ENCODE results near the gene ZNF497. TPM values are rescaled to one million over a fixed set of nuclear protein-coding genes. Genes with fewer than 3 reads are reported as not detected.
"Not testable (repeated sequence)": the region's sequence is repeated elsewhere in the genome, so short reads cannot be mapped to it uniquely, and the experiment has no call there.

ZNF497 gene
- total RNA-seq, 1 experiment from 2014 or later, result 1.7 TPM

DNA sequence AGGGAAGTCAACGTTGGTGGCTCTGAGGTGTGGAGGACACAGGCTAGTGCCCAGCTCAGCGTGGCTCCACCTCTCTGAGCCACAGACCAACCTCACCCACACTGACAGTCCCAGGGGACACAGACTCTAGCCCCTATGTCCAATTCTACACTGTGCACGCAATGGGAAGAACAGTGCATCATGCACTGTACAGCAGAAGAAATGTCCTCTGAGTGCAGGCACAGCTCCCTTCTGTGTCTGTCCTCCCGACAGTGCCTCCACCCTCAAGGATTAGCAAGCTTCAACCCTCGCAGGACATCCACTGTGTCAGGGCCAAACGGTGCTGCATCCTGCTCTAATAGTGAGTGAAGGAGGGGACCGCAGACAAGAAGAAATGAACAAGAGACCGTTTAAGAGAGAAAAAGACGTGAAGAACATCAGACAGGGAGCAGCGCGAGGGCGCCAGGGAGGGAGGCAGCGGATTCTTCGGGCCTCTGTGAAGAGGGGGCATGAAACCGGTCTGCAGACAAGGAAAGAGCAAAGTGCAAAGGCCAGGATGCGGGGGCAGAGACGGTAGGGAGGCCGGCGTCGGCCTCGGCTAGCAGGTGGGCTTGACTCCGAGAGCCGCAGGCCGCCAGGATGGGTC lies 17.6 kb upstream of the ZNF497 start (continued):
- TF ChIP-seq, protein P1, sequence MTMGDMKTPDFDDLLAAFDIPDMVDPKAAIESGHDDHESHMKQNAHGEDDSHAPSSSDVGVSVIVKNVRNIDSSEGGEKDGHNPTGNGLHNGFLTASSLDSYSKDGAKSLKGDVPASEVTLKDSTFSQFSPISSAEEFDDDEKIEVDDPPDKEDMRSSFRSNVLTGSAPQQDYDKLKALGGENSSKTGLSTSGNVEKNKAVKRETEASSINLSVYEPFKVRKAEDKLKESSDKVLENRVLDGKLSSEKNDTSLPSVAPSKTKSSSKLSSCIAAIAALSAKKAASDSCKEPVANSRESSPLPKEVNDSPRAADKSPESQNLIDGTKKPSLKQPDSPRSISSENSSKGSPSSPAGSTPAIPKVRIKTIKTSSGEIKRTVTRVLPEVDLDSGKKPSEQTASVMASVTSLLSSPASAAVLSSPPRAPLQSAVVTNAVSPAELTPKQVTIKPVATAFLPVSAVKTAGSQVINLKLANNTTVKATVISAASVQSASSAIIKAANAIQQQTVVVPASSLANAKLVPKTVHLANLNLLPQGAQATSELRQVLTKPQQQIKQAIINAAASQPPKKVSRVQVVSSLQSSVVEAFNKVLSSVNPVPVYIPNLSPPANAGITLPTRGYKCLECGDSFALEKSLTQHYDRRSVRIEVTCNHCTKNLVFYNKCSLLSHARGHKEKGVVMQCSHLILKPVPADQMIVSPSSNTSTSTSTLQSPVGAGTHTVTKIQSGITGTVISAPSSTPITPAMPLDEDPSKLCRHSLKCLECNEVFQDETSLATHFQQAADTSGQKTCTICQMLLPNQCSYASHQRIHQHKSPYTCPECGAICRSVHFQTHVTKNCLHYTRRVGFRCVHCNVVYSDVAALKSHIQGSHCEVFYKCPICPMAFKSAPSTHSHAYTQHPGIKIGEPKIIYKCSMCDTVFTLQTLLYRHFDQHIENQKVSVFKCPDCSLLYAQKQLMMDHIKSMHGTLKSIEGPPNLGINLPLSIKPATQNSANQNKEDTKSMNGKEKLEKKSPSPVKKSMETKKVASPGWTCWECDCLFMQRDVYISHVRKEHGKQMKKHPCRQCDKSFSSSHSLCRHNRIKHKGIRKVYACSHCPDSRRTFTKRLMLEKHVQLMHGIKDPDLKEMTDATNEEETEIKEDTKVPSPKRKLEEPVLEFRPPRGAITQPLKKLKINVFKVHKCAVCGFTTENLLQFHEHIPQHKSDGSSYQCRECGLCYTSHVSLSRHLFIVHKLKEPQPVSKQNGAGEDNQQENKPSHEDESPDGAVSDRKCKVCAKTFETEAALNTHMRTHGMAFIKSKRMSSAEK (CRISPR knock-in tag; IDR thresholded peaks at IDR 0.05; ENCODE audit: borderline replicate concordance), result no peak
- TF ChIP-seq, protein P2, sequence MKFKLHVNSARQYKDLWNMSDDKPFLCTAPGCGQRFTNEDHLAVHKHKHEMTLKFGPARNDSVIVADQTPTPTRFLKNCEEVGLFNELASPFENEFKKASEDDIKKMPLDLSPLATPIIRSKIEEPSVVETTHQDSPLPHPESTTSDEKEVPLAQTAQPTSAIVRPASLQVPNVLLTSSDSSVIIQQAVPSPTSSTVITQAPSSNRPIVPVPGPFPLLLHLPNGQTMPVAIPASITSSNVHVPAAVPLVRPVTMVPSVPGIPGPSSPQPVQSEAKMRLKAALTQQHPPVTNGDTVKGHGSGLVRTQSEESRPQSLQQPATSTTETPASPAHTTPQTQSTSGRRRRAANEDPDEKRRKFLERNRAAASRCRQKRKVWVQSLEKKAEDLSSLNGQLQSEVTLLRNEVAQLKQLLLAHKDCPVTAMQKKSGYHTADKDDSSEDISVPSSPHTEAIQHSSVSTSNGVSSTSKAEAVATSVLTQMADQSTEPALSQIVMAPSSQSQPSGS (CRISPR knock-in tag; IDR thresholded peaks at IDR 0.05; ENCODE audit: borderline replicate concordance, low read depth), result no peak
- TF ChIP-seq SMAD3 (CRISPR knock-in tag; IDR thresholded peaks at IDR 0.05; ENCODE audit: borderline replicate concordance), result no peak

DNA sequence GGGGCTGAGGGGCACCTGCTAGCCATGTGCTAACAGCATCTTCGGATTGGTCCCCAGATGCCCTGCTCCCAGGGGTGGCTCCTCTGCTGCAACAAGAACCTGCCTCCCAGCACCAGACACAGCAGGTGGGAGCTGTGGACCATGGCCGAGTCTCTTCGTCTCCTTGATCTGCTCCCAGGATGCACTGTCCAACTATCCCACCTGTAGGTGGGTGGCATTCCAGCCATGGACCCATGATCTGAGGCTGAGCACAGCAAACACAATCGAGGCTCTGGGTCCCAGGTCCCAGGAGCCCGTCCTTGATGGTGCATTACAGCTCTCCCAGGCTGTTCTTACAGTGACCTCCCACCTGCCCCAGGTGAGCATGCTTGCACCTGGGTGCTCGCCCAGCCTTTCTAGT lies 16.7 kb upstream of the ZNF497 start:
- CTCF ChIA-PET, result no interaction called here
- Mint-ChIP-seq H3K4me1 (peaks cover 8% of the 10 kb centered on the region), H3K36me3 (no peaks in the 10 kb centered on the region), H3K4me3 (peak overlapping the region; percentile 85), H3K9me3 (no peaks in the 10 kb centered on the region), H3K27ac (no peak overlapping the region), H3K27me3 (ENCODE audit: low read depth) (no peaks in the 10 kb centered on the region)
- DNase-seq (ENCODE audit: low spot score) (no peak), ATAC-seq (no peak)
- TF ChIP-seq NR1H2 (CRISPR knock-in tag; IDR thresholded peaks at IDR 0.05), result no peak
- TF ChIP-seq NFYB (CRISPR knock-in tag; conservative IDR thresholded peaks at IDR 0.05; ENCODE audit: low read depth), result no peak
- TF ChIP-seq, protein P3, sequence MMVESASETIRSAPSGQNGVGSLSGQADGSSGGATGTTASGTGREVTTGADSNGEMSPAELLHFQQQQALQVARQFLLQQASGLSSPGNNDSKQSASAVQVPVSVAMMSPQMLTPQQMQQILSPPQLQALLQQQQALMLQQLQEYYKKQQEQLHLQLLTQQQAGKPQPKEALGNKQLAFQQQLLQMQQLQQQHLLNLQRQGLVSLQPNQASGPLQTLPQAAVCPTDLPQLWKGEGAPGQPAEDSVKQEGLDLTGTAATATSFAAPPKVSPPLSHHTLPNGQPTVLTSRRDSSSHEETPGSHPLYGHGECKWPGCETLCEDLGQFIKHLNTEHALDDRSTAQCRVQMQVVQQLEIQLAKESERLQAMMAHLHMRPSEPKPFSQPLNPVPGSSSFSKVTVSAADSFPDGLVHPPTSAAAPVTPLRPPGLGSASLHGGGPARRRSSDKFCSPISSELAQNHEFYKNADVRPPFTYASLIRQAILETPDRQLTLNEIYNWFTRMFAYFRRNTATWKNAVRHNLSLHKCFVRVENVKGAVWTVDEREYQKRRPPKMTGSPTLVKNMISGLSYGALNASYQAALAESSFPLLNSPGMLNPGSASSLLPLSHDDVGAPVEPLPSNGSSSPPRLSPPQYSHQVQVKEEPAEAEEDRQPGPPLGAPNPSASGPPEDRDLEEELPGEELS (CRISPR knock-in tag; IDR thresholded peaks at IDR 0.05), result no peak
- TF ChIP-seq EMX1 (CRISPR knock-in tag; IDR thresholded peaks at IDR 0.05), result no peak
- TF ChIP-seq ATF1 (CRISPR knock-in tag; IDR thresholded peaks at IDR 0.05), result no peak
- TF ChIP-seq ZNF263 (CRISPR knock-in tag; IDR thresholded peaks at IDR 0.05; ENCODE audit: low read depth), result no peak
- TF ChIP-seq ZNF232 (CRISPR knock-in tag; IDR thresholded peaks at IDR 0.05), result no peak
- POLR2A ChIA-PET, result no interaction called here

DNA sequence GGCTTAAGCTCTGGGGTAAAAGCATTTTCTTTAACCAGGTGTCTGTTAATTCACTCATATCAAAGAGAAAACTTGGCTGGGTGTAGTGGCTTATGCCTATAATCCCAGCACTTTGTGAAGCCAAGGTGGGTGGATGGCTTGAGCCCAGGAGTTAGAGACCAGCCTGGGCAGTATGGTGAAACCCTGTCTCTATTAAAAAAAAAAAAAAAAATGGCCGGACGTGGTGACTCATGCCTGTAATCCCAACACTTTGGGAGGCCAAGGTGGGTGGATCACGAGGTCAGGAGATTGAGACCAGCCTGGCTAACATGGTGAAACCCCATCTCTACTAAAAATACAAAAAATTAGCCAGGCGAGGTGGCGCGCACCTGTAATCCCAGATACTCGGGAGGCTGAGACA lies 14.2 kb upstream of the ZNF497 start:
- H3K36me3 Mint-ChIP-seq; DNase-seq (ENCODE audit: low spot score); H3K27ac Mint-ChIP-seq; H3K27me3 Mint-ChIP-seq (ENCODE audit: low read depth); ATAC-seq; H3K4me3 Mint-ChIP-seq; H3K9me3 Mint-ChIP-seq; POLR2A ChIA-PET; H3K4me1 Mint-ChIP-seq; CTCF ChIA-PET: not testable (repeated sequence)

DNA sequence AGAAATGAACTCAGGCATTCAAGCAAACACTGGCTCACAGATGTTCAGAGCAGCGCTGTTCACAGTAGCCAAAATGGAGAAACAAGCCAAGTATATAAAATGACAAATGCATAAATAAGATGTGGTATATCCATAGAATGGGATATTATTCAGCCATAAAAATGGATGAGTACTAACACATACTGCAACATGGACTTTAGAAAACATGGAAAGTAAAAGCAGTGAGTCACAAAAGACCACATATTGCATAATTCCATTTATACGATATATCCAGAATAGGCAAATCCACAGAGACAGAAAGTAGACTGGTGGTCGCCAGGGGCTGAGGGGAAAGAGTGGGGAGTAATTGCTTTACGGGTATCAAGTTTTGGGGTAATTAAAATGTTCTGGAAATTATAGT lies 11.6 kb upstream of the ZNF497 start:
- H3K4me3 Mint-ChIP-seq, result no peak overlapping the region
- POLR2A ChIA-PET, result interaction anchor here (1.7 kb wide), 1 partner anchor 12 kb away, joined by 7 read pairs; the partner anchor contains the start of gene ZNF497
- CTCF ChIA-PET, result interaction anchor here (1.6 kb wide), 1 partner anchor 23 kb away, joined by 3 read pairs; no protein-coding TSS in a partner anchor

More for the DNA sequence above, 11.6 kb upstream of the ZNF497 start:
- no peak for DNase-seq (ENCODE audit: low spot score)
- no peak overlapping the region for H3K27ac Mint-ChIP-seq
- TF ChIP-seq, protein P4, sequence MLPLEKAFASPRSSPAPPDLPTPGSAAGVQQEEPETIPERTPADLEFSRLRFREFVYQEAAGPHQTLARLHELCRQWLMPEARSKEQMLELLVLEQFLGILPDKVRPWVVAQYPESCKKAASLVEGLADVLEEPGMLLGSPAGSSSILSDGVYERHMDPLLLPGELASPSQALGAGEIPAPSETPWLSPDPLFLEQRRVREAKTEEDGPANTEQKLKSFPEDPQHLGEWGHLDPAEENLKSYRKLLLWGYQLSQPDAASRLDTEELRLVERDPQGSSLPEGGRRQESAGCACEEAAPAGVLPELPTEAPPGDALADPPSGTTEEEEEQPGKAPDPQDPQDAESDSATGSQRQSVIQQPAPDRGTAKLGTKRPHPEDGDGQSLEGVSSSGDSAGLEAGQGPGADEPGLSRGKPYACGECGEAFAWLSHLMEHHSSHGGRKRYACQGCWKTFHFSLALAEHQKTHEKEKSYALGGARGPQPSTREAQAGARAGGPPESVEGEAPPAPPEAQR (CRISPR knock-in tag; IDR thresholded peaks at IDR 0.05), result no peak
- no peak for ATAC-seq
- no peaks in the 10 kb centered on the region for H3K27me3 Mint-ChIP-seq (ENCODE audit: low read depth)
- H3K9me3 Mint-ChIP-seq, result no peaks in the 10 kb centered on the region
- H3K36me3 Mint-ChIP-seq, result no peaks in the 10 kb centered on the region
- H3K4me1 Mint-ChIP-seq, result peaks cover 2% of the 10 kb centered on the region; the same call in 1 of the 2 replicates
